Parathyroid adenoma (tissue), 2 donors: ENCODE results near the gene CTTNBP2.

ENCODE experiments used
- H2AFZ ChIP-seq: fragments of 300-600 bp; sonication (generic); one replicate; pipeline ENCODE4 v1.7.0; 2017; ENCODE audit warnings: antibody characterized with exemption, mild to moderate bottlenecking
- H3K27ac ChIP-seq: fragments of 300-600 bp; sonication (generic); one replicate; pipeline ENCODE4 v1.7.0; 2017
- H3K27me3 ChIP-seq: fragments of 300-600 bp; sonication (generic); one replicate; pipeline ENCODE4 v1.7.0; 2017; ENCODE audit warnings: low read length; ENCODE audit not compliant: control insufficient read depth, insufficient read depth
- H3K36me3 ChIP-seq: fragments of 300-600 bp; sonication (generic); one replicate; pipeline ENCODE4 v1.7.0; 2017; ENCODE audit warnings: low read length; ENCODE audit not compliant: control insufficient read depth, insufficient read depth
- H3K4me1 ChIP-seq: fragments of 300-600 bp; sonication (generic); one replicate; pipeline ENCODE4 v1.7.0; 2017; ENCODE audit warnings: control low read depth
- H3K4me2 ChIP-seq: fragments of 300-600 bp; sonication (generic); one replicate; pipeline ENCODE4 v1.7.0; 2017; ENCODE audit warnings: low read length
- H3K4me3 ChIP-seq: fragments of 300-600 bp; sonication (generic); one replicate; pipeline ENCODE4 v1.7.0; 2017; ENCODE audit warnings: low read depth, low read length
- H3K79me2 ChIP-seq: fragments of 300-600 bp; sonication (generic); one replicate; pipeline ENCODE4 v1.7.0; 2017; ENCODE audit warnings: control low read depth
- H3K9ac ChIP-seq: fragments of 300-600 bp; sonication (generic); one replicate; pipeline ENCODE4 v1.7.0; 2017; ENCODE audit warnings: mild to moderate bottlenecking
- H3K9me3 ChIP-seq: fragments of 300-600 bp; sonication (generic); one replicate; pipeline ENCODE4 v1.7.0; 2017; ENCODE audit warnings: low read length; ENCODE audit not compliant: control insufficient read depth
- CTCF ChIP-seq: fragments of 300-600 bp; sonication (generic); IDR thresholded peaks from one replicate; pipeline ENCODE4 v1.7.0; 2017; ENCODE audit warnings: antibody characterized with exemption, mild to moderate bottlenecking
- donor health status: primary hyperparathyroidism.

The CTTNBP2 gene

GRCh38 chr7:117871778-117872538 is 1.3 kb downstream of the CTTNBP2 start:
- Histone ChIP-seq H3K9ac (no peak overlapping the region), H3K4me1 (peaks cover 4% of the 10 kb centered on the region), H3K27ac (peak overlapping the region; percentile 43)

GRCh38 chr7:117871401-117871777 is 1.9 kb downstream of the CTTNBP2 start:
- H3K9ac ChIP-seq: no peak overlapping the region
- no peaks in the 10 kb centered on the region for H3K27me3 ChIP-seq
- TF ChIP-seq CTCF: no peak
- H3K36me3 ChIP-seq: no peaks in the 10 kb centered on the region
- H3K4me3 ChIP-seq: peak overlapping the region; percentile 92
- H3K4me1 ChIP-seq: peaks cover 4% of the 10 kb centered on the region
- no peak overlapping the region for H3K27ac ChIP-seq
- H3K9me3 ChIP-seq: no peaks in the 10 kb centered on the region
- no peak overlapping the region for H2AFZ ChIP-seq
- peak overlapping the region; percentile 46 for H3K4me2 ChIP-seq
- H3K79me2 ChIP-seq: no peaks in the 10 kb centered on the region

More at GRCh38 chr7:117871778-117872538, 1.3 kb downstream of the CTTNBP2 start:
- Histone ChIP-seq H3K27me3 (no peaks in the 10 kb centered on the region), H3K9me3 (no peaks in the 10 kb centered on the region), H3K4me2 (peak overlapping the region; percentile 46), H3K36me3 (no peaks in the 10 kb centered on the region), H3K4me3 (peak overlapping the region; percentile 92), H2AFZ (peak overlapping the region; percentile 82), H3K79me2 (no peaks in the 10 kb centered on the region)
- no peak for TF ChIP-seq CTCF

- Histone ChIP-seq H3K4me1 (peaks cover 4% of the 10 kb centered on the region), H3K27ac (no peak overlapping the region)
Observed at GRCh38 chr7:117870448-117871130, 2.7 kb downstream of the CTTNBP2 start.

GRCh38 chr7:117869374-117869773 is 3.9 kb downstream of the CTTNBP2 start:
- Histone ChIP-seq H3K4me1 (peaks cover 4% of the 10 kb centered on the region), H3K4me3 (no peak overlapping the region), H3K4me2 (no peak overlapping the region), H3K9me3 (no peaks in the 10 kb centered on the region), H3K27me3 (no peaks in the 10 kb centered on the region), H2AFZ (no peak overlapping the region), H3K36me3 (no peaks in the 10 kb centered on the region), H3K27ac (no peak overlapping the region), H3K79me2 (no peaks in the 10 kb centered on the region), H3K9ac (no peak overlapping the region)
- no peak for TF ChIP-seq CTCF

More at GRCh38 chr7:117870448-117871130, 2.7 kb downstream of the CTTNBP2 start:
- no peak for TF ChIP-seq CTCF
- H3K9me3 ChIP-seq: no peaks in the 10 kb centered on the region
- H3K27me3 ChIP-seq: no peaks in the 10 kb centered on the region
- H3K4me2 ChIP-seq: peak overlapping the region; percentile 46
- no peaks in the 10 kb centered on the region for H3K79me2 ChIP-seq
- H2AFZ ChIP-seq: no peak overlapping the region
- H3K9ac ChIP-seq: no peak overlapping the region
- H3K36me3 ChIP-seq: no peaks in the 10 kb centered on the region
- peak overlapping the region; percentile 92 for H3K4me3 ChIP-seq
